ENCODE data around the gene TRMU.

DNA sequence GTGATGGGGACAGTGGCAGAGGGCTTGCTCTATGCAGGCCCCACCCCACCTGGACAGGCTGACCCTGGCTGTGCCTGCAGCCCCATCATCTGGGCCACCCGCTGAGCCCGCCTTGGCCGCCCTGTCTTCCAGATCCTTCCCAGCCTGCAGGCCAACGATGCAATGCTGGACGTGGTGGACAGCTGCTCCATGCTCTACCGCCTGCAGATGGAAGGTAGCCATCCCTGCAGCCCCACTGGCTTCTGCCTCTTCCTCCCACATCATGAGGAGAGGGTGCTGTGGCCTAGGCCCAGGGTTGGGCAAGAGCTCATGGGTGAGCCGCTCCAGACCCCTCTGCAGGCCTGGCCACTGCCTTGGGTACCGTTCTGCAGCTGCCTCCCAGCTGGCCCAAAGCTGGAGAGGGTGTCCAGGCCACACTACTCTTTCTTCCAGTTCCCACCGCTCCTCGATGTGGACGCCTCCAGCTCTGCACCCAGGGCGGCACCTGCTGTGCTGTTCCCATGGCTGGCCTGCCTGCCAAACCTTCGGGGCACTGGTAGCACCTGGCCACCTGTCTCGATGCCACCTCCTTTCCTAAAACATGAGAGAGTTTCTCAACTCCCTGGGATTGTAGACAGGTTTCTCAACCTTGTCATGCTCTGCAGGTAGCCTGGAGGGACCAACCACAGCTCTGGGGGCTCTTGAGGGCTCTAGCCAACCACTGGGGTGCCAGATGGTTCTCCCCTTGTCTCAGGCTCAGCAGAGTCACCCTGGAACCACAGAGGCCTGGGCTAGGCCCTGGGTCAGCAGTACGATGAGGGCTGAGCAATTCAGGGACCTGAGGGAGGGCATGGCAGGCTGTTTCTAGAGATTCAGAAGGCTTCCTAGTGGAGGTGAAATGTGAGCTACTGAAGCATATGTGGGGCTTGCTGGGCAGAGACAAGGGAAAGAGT lies 48.3 kb upstream of the TRMU start:
- TF ChIP-seq, protein P1, sequence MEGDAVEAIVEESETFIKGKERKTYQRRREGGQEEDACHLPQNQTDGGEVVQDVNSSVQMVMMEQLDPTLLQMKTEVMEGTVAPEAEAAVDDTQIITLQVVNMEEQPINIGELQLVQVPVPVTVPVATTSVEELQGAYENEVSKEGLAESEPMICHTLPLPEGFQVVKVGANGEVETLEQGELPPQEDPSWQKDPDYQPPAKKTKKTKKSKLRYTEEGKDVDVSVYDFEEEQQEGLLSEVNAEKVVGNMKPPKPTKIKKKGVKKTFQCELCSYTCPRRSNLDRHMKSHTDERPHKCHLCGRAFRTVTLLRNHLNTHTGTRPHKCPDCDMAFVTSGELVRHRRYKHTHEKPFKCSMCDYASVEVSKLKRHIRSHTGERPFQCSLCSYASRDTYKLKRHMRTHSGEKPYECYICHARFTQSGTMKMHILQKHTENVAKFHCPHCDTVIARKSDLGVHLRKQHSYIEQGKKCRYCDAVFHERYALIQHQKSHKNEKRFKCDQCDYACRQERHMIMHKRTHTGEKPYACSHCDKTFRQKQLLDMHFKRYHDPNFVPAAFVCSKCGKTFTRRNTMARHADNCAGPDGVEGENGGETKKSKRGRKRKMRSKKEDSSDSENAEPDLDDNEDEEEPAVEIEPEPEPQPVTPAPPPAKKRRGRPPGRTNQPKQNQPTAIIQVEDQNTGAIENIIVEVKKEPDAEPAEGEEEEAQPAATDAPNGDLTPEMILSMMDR (IDR thresholded peaks at IDR 0.05; ENCODE audit: control extremely low read depth in 1 of 3, insufficient read depth in 1 of 3, low read depth in 1 of 3, low read length in 3 of 3) = no peak
- no peak for TF ChIP-seq POLR2AphosphoS5 (IDR thresholded peaks at IDR 0.05; ENCODE audit: low read depth, low read length)
- no peak for TF ChIP-seq GTF2F1 (IDR thresholded peaks at IDR 0.05; ENCODE audit: borderline replicate concordance, low read depth, low read length)
